ENCODE results near the gene VEPH1.

VEPH1 gene

GRCh38 chr3:157284688-157285087 lies 218.5 kb downstream of the VEPH1 start:
- H2AFZ ChIP-seq (ENCODE audit: low read depth, low read length) = no peak overlapping the region
- TF ChIP-seq, protein P1, sequence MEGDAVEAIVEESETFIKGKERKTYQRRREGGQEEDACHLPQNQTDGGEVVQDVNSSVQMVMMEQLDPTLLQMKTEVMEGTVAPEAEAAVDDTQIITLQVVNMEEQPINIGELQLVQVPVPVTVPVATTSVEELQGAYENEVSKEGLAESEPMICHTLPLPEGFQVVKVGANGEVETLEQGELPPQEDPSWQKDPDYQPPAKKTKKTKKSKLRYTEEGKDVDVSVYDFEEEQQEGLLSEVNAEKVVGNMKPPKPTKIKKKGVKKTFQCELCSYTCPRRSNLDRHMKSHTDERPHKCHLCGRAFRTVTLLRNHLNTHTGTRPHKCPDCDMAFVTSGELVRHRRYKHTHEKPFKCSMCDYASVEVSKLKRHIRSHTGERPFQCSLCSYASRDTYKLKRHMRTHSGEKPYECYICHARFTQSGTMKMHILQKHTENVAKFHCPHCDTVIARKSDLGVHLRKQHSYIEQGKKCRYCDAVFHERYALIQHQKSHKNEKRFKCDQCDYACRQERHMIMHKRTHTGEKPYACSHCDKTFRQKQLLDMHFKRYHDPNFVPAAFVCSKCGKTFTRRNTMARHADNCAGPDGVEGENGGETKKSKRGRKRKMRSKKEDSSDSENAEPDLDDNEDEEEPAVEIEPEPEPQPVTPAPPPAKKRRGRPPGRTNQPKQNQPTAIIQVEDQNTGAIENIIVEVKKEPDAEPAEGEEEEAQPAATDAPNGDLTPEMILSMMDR (IDR thresholded peaks at IDR 0.05; ENCODE audit: borderline replicate concordance, extremely low read depth, low read length, poor library complexity, severe bottlenecking) = no peak
- TF ChIP-seq EZH2 (IDR thresholded peaks at IDR 0.05; ENCODE audit: borderline replicate concordance, low read depth, low read length, severe bottlenecking) = no peak
- no peaks in the 10 kb centered on the region for H3K79me2 ChIP-seq (ENCODE audit: insufficient read depth, low read length)
- H3K4me2 ChIP-seq (ENCODE audit: insufficient read depth, low read length) = no peak overlapping the region
- H3K4me1 ChIP-seq (ENCODE audit: insufficient read depth, low read length) = no peaks in the 10 kb centered on the region
- H3K27ac ChIP-seq (ENCODE audit: low read length) = no peak overlapping the region
- no peaks in the 10 kb centered on the region for H4K20me1 ChIP-seq (ENCODE audit: insufficient read depth, low read length)
- no peaks in the 10 kb centered on the region for H3K9me3 ChIP-seq (ENCODE audit: insufficient read depth, low read length, severe bottlenecking)
- H3K9ac ChIP-seq (ENCODE audit: low read depth, low read length) = no peak overlapping the region
- DNase-seq (no peak), ATAC-seq (ENCODE audit: insufficient read depth, low read depth) (no peak)
- H3K4me3 ChIP-seq (ENCODE audit: low read depth in 1 of 2, low read length in 2 of 2) = no peak overlapping the region
- no peaks in the 10 kb centered on the region for H3K27me3 ChIP-seq (ENCODE audit: insufficient read depth, low read length, poor library complexity)
- no peaks in the 10 kb centered on the region for H3K36me3 ChIP-seq (ENCODE audit: insufficient read depth, low read length)

GRCh38 chr3:157282261-157283191 lies 220.7 kb downstream of the VEPH1 start:
- H2AFZ ChIP-seq (ENCODE audit: low read depth, low read length) = no peak overlapping the region
- no peaks in the 10 kb centered on the region for H3K79me2 ChIP-seq (ENCODE audit: insufficient read depth, low read length)
- DNase-seq = no peak
- no peak overlapping the region for H3K27ac ChIP-seq (ENCODE audit: low read length)
- H3K4me2 ChIP-seq (ENCODE audit: insufficient read depth, low read length) = no peak overlapping the region
- H3K27me3 ChIP-seq (ENCODE audit: insufficient read depth, low read length, poor library complexity) = no peaks in the 10 kb centered on the region
- H4K20me1 ChIP-seq (ENCODE audit: insufficient read depth, low read length) = no peaks in the 10 kb centered on the region
- H3K36me3 ChIP-seq (ENCODE audit: insufficient read depth, low read length) = no peaks in the 10 kb centered on the region
- TF ChIP-seq EZH2 (IDR thresholded peaks at IDR 0.05; ENCODE audit: borderline replicate concordance, low read depth, low read length, severe bottlenecking) = no peak
- TF ChIP-seq, protein P1 (IDR thresholded peaks at IDR 0.05; ENCODE audit: borderline replicate concordance, extremely low read depth, low read length, poor library complexity, severe bottlenecking) = no peak
- no peak overlapping the region for H3K9ac ChIP-seq (ENCODE audit: low read depth, low read length)
- no peak overlapping the region for H3K4me3 ChIP-seq (ENCODE audit: low read depth in 1 of 2, low read length in 2 of 2)
- H3K4me1 ChIP-seq (ENCODE audit: insufficient read depth, low read length) = no peaks in the 10 kb centered on the region
- no peak for ATAC-seq (ENCODE audit: insufficient read depth, low read depth)
- no peaks in the 10 kb centered on the region for H3K9me3 ChIP-seq (ENCODE audit: insufficient read depth, low read length, severe bottlenecking)

DNA sequence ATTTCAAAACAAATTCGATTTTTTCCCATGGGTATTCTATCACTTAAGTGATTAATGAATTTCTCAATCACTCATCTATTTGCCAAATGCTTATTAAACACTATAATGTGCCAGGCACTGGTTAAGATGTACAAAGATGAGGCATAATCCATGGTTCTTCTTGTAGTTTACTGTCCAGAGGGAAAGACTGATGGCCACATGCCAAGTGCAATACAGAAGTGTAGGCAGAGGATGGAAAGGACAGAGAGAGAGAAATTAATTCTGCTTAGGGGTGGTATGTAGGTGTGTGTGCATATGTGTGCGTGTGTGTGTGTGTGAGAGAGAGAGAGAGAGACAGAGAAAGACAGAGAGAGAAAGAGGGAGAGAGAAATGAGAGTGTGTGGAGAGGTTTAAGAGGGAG lies 222.4 kb downstream of the VEPH1 start:
- Histone ChIP-seq H3K9me3 (ENCODE audit: insufficient read depth, low read length, severe bottlenecking) (no peaks in the 10 kb centered on the region), H3K4me3 (ENCODE audit: low read depth in 1 of 2, low read length in 2 of 2) (no peak overlapping the region), H3K27ac (ENCODE audit: low read length) (no peak overlapping the region), H2AFZ (ENCODE audit: low read depth, low read length) (no peak overlapping the region), H4K20me1 (ENCODE audit: insufficient read depth, low read length) (no peaks in the 10 kb centered on the region), H3K36me3 (ENCODE audit: insufficient read depth, low read length) (no peaks in the 10 kb centered on the region), H3K27me3 (ENCODE audit: insufficient read depth, low read length, poor library complexity) (no peaks in the 10 kb centered on the region), H3K9ac (ENCODE audit: low read depth, low read length) (no peak overlapping the region), H3K4me2 (ENCODE audit: insufficient read depth, low read length) (no peak overlapping the region), H3K79me2 (ENCODE audit: insufficient read depth, low read length) (no peaks in the 10 kb centered on the region), H3K4me1 (ENCODE audit: insufficient read depth, low read length) (no peaks in the 10 kb centered on the region)
- no peak for DNase-seq
- ATAC-seq (ENCODE audit: insufficient read depth, low read depth) = no peak
- TF ChIP-seq, protein P1 (IDR thresholded peaks at IDR 0.05; ENCODE audit: borderline replicate concordance, extremely low read depth, low read length, poor library complexity, severe bottlenecking) = no peak
- no peak for TF ChIP-seq EZH2 (IDR thresholded peaks at IDR 0.05; ENCODE audit: borderline replicate concordance, low read depth, low read length, severe bottlenecking)

Measured in DND-41 (cell line).